Urothelium cell line (cell line): ENCODE results near the gene DGCR2.
"Not testable (repeated sequence)": the region's sequence is repeated elsewhere in the genome, so short reads cannot be mapped to it uniquely, and the experiment has no call there.

ENCODE experiments used
- DNase-seq: peaks from one replicate; pipeline ENCODE4 v3.0.0; 2011; ENCODE audit warnings: low spot score, mixed read lengths
- FAIRE-seq: peaks from 2 replicates; lab custom pipeline; 2011; peaks lifted over from hg19 to GRCh38; lab: Jason Lieb, UNC

DGCR2 gene

GRCh38 chr22:19062139-19062942, 59.9 kb downstream of the DGCR2 start:
- FAIRE-seq, result no peak
- DNase-seq, result no peak

GRCh38 chr22:19061471-19062138, 60.6 kb downstream of the DGCR2 start:
- DNase-seq (no peak), FAIRE-seq (no peak)

DNA sequence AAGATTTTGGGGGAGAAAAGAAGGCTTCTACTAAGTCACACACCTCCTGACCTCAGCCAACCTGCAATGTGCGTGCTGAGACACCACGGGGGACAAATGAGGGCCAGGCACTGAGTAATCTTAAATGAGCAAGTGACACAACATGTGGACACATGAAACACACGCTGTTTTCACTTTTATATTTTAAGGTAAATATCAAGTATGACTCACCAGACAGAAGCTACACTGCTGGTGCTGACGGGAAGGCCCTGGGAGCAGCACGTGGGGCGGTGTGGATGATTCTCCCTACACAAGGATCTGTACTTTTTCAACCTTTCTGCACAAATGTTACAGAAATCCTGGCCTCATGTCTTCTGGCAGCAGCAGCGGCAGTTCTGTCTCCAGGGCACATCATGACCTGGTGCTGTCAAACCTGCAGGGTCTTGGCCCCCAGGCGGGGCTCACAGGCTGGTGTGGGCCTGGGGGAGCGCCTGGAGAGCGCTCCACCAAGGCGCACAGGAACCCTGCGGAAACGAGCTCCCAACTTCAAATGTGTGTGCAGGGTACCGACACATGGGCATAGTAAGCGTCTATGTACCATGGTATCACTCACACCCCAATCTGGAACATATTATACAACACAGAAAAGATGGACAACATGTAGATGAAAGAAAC, 61.7 kb downstream of the DGCR2 start:
- FAIRE-seq, result no peak

DNA sequence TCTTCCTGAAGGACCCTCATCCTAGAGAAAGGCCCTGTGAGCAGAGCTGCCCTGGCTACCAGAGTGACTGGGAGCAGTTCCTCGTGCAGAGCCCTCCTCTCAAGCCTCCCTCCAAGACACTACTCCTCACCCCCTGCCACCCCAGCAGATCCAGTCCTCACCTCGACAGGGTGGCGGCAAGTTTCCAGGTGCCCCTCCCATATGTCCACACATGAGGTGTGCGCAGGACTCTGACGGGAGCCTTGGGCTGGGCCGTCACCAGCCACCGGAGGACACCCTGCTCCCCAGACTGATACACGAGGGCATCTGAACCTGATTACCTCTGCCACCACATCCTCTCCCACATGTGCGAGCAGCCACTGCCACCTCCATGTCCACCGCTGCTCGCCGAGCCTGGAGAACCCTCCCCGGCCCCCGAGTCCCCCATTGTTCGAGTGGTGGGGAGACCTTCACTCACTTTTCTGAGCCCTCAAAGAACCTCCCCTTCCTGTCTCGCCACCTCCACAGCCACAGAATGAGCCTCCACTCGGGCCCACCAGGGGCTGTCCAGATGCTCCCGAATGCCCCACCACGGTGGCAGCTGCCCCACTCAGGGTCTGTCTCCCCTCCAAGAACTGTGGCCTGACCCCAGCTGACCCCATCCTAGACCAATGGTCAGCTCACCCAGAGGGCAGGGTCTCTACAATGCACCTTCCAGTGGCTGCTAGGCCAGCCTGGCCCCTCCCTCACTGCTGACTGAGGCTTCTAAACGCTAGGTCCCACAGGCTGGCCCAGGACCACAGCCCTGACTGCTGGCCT, 62.5 kb downstream of the DGCR2 start:
- DNase-seq (no peak), FAIRE-seq (no peak)

More for the DNA sequence above, 61.7 kb downstream of the DGCR2 start:
- DNase-seq, result no peak

DNA sequence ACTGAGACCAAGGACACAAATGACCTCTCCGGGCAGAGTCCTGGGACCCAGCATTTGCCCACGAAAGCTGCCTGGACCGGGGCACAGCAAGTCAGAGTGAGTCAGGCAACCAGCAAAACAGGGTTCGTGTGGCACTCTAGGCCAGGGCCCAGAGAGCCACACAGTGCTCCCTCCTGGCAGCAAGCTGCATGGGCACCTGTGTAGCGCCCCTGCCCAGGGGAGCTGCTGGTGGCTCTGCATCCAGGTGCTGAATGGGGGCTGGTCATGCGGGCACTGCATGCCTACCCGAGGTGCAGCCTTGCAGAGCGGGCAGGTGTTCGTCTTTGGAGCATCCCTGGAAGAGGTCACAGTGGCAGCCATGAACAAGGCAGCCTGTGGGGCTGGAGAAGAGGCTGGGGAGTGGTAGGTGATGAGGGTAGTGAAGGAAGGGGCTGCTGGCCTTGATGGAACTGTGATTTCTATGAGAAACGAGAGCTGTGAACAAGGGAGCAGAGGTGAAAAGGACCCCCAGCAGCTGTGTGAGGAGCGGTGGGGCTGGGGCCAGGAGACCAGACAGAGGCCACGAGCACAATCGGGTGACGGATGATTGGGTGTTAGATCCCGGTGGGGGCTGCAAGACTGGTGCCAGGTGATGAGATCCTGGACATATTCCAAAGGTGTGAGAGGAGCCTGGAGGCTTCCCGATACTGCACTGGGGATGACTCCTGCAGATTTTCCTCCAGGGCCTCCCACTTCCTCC, 63.3 kb downstream of the DGCR2 start:
- FAIRE-seq, result no peak
- DNase-seq, result no peak

DNA sequence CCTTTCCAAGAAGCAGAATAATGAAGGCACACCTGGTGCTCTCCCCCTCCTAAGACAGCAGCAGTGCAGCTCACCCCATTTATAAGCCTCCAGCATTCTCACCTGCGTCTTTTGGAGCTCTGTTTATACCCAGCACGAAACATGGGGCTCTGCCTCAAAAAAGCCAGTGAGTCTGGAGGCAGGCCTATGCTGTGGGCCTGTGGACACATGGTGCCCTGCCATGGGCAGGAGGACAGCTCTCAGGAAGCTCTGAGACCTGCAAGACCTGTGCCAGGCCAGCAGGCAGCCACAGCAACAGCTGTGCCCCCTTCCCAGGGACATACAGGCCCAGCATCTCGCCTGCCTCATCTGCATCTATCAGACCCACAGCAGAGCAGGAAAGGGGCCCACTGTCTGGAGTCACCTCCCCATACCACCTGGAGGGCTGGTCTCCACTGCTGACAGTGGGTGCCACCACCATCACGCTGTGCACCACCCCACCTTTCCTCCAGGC, 64.2 kb downstream of the DGCR2 start:
- DNase-seq, result no peak
- FAIRE-seq, result no peak

GRCh38 chr22:19057539-19057938, 64.7 kb downstream of the DGCR2 start:
- no peak for DNase-seq
- FAIRE-seq, result no peak

- FAIRE-seq (no peak), DNase-seq (no peak)
These were observed 65.2 kb downstream of the DGCR2 start for GRCh38 chr22:19056951-19057401.

GRCh38 chr22:19055801-19056200, 66.4 kb downstream of the DGCR2 start:
- no peak for FAIRE-seq
- DNase-seq, result no peak

DNA sequence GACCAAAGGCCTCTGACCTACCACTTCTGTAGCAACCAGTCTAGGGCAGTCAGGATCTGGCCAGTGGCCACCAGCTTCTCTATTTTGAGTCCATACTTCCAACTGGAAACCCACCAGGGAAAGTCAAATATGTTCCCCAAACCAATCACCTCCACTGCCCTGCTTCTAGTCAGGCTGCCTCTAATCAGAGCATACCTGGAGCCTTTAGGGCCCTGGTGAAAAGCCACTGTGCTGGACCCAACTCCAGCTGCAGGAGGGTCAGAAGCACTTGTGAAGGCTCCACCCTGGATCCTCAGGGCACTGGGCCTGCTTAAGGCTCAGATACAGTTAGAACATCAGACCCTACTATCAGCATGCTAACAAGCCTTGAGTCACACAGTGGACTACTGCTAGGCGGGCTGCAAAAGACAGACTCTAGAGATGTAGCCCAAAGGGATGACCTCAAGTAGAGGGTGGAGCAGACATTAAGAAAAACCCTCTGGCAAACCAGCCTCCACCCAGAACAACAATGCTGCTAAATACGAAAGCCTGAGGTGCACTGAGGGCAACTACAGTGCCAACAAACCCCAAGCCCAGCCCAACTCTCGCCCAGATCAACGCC, 69.2 kb downstream of the DGCR2 start:
- FAIRE-seq (no peak), DNase-seq (no peak)

GRCh38 chr22:19051381-19052072, 70.7 kb downstream of the DGCR2 start:
- DNase-seq, result no peak
- FAIRE-seq, result no peak

- not testable (repeated sequence) for FAIRE-seq, DNase-seq
These were observed 71.4 kb downstream of the DGCR2 start for GRCh38 chr22:19050847-19051246.

GRCh38 chr22:19050117-19050516, 72.1 kb downstream of the DGCR2 start:
- FAIRE-seq, result no peak
- DNase-seq, result no peak

DNA sequence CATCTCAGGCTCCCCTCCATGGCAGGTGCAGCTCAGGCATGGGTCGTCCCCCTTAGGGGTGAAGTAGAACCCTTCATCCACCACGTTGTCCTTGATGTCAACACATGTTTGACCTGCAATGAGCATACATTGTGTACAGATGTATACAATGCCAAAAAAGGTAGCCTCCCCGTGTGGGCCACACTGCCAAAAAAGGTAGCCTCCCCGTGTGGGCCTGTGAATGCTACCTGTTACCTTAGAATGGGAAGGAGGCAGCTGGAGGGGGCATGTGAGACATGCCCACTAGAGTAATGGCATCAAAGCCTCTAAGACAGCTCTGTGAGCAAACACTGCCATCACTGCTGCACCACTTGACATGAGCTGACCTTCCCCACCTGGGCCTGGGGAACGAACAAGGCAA, 73.7 kb downstream of the DGCR2 start:
- FAIRE-seq, result no peak
- DNase-seq, result no peak

DNA sequence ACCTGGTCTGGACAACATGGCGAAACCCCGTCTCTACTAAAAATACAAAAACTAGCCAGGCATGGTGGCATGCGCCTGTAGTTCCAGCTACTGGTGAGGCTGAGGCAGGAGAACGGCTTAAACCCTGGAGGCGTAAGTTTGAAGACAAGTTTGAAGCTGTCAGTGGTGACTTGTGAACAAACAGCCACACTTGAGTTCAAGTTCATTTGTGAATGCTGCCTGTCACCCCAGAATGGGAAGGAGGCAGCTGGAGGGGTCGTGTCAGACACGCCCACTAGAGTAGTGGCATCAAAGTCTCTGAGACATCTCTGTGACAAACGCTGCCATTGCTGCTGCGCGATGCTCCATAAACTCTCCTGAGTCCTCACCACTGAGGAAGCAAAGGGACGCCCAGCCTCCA, 74.2 kb downstream of the DGCR2 start:
- DNase-seq (no peak), FAIRE-seq (no peak)

DNA sequence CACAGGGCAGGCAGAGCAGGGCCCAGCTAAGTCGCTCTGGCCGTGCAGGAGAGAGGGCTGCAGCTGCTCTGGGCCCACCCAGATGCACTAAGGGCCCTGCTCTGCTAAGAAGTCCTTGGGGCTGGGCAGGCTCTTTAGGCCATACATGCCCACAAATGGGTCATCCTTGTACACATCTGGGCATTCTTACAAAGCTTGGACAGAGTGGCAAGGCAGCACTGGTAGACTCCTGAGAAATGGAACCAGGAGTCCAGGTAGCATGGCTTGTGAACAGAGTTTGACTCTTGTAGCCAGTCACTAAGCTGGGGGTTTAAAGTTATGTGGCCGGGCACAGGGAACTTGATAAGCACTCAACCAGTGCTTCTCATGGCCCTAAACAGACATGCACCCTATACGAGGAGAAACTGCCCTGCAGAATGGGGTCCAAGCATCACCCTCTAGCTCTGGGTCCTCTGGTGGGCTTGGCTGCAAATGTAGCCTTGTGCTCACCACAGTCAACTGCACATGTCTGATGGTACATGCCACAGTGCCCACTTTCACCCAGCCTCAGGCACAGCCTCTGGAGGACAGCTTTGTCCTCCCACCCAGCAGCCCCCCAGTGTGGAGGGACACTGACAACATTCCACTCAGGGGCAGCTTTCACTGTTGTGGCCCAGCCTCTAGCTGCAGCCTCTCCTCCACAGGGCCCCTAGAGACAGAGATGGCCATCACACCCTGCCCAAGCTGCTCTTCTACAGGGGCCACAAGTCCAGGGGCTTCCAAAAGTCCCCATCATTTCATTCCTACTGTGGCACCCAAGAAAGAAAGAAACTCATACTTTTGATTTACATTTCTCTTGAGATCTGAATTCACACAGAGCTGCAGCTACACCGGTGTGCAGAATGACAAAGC, 75.2 kb downstream of the DGCR2 start:
- DNase-seq (no peak), FAIRE-seq (no peak)

- DNase-seq (no peak), FAIRE-seq (no peak)
These were observed 75.9 kb downstream of the DGCR2 start for GRCh38 chr22:19046287-19046686.

- no peak for DNase-seq
These were observed 77.1 kb downstream of the DGCR2 start for GRCh38 chr22:19045094-19045493.

More at GRCh38 chr22:19045094-19045493, 77.1 kb downstream of the DGCR2 start:
- FAIRE-seq, result no peak
